Stimulated activated CD4-positive, alpha-beta T cell treated with anti-CD3 and anti-CD28 coated beads, Interleukin-4, amount 100 ng/mL, for 24 hours (primary cell): ENCODE results near the gene NKTR.

Source experiments
- DNase-seq: peaks from one replicate; pipeline ENCODE4 v3.0.0-alpha.2; 2020

The NKTR gene

DNA sequence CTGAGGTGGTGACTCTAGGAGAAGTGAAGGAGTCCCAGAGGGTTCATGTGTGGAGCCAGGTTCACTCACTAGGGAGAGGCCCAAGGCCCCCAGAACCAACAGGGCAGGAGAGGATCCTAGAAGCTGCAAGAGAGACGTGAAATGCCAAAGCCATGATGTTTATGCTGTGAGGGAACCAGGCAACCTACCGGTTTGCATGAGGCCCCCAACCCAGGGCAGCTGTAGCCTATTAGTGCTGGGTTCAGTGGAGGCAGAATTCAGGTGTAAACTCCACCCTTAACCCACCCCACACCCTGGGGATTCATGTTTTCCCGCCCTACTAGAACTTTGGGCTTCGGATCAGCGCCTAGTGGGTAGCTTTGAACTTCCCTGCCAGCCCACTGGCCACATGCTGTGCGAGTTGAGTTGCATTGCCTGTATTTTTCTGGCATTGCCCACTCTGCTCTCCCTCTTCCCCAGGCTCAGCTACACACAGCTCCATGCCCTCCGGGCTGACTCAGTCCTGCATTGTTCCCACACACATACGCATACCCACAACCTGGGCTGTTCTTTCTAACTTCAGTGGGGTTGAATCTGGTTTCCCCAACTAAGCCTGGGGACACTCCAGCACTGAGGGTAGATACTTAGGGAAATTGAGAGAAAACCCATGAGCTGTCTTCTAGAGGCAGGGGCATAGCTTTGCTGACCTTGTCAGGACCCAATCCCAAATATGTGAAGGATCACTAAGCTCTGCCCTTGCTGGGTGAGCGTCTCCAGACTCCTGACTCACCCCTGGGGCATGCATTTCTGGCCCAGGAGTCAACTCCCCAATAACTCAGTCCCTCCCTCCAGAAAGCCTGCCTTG is 51.0 kb downstream of the NKTR start:
- DNase-seq: no peak

DNA sequence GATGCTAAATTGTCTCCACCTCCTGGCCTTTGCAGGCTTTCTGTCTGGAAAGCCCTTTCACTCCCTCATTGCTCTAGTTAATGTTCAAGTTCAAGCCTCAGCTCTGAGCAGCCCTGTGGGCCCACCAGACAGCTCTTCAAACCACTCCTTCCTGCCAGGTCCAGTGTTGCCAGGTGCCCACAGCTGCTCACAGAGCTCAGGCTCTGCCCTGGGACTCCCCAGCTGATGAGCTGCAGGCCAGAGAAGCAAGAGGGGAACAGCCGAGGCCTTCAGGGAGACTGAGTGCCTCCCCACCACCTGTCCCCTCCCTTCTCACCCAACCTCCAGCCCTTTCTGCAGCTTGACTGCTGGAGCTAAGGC is 51.7 kb downstream of the NKTR start:
- no peak for DNase-seq

DNA sequence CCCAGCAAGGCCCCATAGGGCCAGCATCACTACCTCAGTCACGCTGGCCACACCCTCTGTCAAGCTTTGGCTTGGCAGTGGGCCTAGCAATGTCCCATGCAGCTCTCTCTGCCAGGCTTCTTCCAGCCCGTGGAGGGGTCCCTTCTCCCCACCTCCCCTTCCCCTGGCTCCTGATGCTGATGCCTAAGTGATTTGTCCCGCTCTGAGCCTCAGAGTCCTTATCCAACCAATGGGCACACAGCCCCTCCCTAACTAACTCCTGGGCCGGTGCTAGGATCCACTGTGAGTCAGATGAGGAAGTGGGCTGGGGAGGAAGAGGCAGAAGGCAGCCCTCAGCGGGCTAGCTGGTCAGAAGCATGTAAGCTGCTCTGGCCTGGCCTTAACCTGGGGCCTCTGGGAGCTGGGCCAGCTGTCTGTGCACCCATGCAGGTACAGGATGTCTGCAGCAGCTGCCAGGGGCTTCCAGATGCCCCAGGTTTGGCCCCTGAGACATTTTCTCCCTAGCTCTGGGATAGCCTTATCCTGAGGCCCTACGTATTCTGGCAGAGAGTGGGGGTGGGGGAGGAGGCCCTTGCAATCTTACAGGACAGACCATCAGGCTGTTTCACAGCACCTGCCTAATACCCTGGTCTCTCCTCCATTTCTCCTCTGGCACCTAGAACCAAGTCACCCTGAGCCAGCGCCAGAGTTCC is 52.3 kb downstream of the NKTR start:
- no peak for DNase-seq

DNA sequence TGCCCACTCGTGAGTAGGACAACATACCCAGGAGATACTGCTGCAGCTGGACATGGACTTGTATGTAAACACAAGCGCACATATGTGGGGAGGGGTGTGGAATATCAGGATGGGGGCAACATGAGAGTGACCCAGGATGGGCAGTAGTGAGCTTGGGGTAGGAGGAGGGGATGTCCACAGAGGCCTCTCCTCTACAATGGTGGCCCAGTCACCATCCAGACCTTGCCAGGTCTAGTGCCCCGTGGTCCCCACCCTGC is 52.7 kb downstream of the NKTR start:
- no peak for DNase-seq

DNA sequence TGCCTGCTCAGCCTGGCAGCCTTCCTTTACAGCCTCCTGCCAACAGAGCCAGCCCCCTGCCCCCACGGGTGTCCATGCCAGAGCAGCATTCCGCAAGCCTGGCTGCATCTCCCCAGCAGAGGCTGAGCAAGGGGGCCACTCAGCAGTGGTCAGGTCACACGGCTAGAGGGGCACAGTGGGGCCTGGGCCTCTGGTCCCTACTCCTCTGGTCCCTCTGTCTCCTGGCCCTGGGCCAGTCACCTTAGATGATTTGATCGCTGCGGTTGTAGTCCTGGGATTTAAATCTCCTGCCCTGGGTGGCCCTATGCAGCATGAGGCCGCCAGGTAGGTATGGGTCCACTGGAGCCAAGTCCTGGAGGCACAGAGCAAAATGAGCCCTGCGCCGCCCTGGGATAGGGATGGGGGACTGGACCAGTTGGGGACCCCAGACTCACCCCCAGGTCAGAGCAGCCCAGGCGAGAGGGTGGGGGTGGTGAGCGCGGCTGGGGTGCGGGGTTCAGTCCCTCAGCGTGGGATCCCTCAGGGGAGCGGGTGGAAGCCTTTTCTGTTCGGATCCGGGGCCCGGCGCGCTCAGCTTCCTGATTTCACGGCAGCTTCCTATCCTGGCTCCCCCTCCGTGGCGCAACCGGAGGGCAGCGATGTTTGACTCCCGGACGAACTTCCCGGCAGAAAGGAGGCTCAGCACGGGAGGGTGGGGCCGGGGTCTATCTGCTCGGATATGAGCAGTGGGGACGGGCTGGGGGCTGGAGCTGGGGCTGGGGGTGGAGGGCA is 53.3 kb downstream of the NKTR start, which contains the start of gene ZBTB47:
Gene ZBTB47 (plus strand): TSS at position 138 of the 771 bp plus-strand sequence. CDS start 4,659 bp downstream, outside the sequence.
- DNase-seq: no peak

DNA sequence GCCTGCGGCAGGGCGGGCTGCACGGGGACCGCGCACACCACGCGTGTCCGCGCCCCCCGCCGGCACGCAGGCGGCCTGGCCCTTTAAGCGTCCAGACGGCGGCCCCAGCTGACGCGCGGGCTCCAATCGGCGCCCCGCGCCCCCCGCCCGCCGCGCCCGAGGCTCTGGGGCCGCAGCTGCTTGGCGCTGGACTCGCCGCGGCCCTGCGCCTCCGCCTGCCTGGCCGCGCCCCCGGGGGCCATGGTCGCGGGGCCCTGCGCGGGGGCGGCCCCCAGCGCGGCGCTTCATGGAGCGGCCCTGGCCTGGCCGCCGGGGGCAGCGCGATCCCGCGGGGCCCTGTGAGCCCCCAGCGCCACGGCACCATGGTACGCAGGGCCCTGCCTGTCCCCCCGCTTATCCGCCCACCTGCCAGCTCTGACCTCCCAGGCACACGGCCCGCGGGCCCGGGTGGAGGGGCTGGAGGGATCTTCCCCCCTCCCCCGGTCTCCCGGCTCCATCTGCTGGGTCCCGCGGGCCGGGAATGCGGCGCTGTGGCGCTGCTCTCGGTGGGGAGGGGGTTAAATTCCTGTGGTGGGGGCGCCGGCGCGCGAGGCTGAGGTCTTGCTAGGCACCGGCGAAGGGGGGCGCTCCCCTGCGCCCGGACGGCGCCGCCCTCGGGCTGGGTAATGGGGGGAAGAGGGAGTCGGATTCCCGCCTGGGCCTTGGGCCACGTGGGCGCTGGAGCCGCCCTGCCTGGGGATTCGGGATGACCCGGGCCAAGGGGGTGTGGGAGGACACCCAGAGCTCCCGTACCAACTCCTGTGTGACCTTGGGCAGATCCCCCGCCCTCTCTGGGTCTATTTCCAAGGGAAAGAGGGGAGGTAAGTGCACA is 54.1 kb downstream of the NKTR start:
- DNase-seq: no peak

DNA sequence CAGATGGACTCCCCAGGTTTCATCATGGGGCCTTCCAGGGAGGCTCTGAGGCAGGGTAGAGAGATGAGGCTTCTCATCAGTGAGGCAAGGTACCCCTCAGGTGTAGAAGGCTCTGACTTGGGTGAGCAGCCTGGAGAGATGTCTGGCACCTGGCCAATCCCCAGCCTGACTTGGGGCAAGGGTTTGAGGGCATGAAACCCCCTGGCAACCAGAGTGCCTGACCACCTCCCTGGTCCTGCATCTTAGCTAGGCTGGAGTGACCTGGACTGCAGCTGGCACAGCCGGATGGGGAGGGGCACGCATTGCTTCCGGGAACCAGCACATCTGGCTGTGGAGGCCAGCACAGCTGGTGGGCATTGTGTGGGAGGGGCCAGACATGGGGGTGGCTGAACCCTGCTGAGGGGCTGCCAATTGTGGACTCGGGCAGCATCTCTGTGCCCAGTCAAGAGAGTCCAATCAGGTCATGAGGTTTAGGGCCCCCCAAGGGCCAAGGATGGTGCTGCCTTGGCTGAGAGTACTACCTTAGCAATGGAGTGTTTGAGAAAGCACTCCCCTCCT is 54.9 kb downstream of the NKTR start:
- DNase-seq: no peak

DNA sequence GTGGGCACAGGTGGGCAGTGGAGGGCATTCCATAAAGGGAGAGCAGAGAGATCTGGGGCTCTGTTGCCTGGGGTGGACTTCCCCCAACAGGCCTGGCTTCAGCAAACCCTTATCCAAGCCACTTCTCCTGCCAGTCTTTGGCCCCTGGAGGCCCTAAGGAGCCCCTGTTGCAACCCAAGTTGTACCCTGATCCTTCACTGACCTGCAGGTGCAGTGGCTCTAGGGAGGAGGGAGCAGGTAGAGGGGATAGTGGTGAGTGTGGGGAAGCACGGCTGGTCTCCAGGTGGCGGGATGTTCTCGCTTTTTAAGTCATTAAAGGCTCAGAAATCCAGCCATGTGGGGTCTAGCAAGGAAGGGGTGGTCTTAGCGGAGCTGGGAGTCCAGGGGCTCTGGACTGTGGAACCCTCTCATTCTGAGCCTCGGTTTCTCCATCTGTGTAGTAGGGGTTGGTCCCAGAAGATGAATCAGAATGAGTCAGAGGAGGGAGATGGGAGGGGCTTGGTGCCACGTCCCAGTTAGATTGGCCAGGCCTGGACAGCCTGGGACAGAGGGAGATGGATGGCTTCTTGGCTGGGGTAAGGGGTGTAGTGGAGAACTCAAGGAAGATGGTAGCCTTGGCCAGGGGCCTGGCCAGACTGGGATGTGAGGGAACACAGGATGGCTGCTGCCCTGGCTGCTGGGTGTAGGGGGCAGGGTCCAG is 55.6 kb downstream of the NKTR start:
- DNase-seq: no peak

DNA sequence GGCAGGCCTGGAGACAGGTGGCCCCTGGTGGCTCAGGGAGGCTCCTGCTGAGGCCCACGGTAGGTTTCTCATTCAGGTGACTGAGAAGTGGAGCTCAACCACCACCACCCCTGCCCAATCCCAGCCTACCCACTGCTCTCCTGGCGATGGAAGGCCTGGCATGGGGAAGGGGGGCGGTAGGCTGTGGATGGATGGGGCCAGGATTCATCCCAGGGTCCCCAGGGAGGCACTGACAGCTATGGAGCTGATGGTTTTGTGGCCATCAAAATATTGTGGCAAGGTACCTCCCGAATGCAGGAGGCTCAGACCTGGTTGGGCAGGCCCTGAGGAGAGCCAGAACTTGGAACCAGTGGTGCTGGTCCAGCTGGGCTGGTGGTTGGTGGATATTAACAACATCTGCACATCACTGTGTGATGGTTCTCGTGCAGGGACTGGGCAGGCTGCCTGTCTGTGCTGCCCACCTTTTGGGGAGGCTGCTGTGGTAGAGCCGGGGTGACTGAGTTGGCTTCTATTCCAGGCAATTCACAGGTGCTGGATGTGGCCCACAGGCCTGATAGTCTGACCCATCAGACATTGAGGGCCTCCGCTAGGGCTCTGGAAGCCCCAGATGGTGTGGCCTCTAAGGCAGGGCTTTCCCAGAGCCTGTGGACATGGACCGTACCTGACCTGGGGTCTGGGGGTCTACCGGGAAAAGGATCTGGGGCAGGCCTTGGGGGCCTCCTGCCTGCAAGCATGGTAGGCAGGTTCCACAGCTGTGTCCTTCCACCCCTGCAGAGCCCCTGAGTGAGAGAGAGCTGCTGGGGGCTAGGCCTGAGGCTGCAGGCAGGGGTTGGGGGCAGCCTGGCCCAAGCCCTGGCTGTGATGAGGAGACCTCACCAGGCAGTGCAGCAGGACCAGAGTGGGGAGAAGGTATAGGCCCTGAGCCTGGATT is 56.5 kb downstream of the NKTR start:
- no peak for DNase-seq

DNA sequence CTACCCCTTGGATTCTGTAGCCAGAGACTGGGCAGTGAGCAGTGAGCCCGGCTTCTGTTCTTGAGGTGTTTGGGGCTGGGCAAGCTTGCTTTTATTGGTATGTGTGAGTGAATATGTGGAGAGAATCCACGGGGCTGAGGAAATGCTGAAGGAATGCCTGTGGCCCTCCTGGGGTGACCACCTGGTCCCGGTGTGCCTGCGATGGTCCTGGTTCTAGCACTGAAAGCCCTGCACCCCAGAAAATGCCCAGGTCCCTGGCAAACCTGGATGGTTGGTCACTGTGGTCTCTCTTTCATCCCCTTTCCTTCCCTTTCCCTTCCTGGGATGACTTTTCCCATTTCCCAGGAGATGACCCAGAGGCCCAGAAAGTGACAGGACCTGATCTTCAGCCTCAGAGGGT is 57.2 kb downstream of the NKTR start:
- no peak for DNase-seq

DNA sequence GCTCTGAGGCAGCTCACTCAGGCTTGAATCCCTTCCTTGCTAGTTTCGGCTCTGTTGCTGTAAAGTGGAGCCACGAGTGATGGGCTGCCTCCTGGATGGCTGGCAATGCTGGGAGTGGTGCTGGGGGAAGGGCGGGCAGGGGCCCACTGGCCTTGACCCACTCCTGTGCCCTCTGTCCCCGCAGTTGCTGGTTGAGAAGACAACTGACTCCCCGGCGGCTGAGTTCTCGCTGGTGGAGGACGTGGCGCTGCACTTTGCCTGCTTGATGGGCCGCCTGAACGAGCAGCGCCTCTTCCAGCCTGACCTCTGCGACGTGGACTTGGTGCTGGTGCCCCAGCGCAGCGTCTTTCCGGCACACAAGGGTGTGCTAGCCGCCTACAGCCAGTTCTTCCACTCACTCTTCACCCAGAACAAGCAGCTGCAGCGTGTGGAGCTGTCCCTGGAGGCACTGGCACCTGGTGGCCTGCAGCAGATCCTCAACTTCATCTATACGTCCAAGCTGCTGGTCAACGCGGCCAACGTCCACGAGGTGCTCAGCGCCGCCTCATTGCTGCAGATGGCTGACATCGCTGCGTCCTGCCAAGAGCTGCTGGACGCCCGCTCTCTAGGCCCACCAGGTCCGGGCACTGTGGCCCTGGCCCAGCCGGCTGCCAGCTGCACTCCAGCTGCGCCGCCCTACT is 57.7 kb downstream of the NKTR start:
- no peak for DNase-seq

DNA sequence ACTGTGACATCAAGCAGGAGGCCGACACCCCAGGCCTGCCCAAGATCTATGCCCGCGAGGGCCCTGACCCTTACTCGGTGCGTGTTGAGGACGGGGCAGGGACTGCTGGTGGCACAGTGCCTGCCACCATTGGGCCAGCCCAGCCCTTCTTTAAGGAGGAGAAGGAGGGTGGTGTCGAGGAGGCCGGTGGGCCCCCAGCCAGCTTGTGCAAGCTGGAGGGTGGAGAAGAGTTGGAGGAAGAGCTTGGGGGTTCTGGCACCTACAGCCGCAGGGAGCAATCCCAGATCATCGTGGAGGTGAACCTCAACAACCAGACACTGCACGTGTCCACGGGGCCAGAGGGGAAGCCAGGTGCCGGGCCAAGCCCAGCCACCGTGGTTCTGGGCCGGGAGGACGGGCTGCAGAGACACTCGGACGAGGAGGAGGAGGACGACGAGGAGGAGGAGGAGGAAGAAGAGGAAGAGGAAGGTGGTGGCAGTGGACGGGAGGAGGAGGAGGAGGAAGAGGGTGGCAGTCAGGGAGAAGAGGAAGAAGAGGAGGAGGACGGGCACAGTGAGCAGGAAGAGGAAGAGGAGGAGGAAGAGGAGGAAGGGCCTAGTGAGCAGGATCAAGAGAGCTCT is 58.4 kb downstream of the NKTR start:
- DNase-seq: no peak

DNA sequence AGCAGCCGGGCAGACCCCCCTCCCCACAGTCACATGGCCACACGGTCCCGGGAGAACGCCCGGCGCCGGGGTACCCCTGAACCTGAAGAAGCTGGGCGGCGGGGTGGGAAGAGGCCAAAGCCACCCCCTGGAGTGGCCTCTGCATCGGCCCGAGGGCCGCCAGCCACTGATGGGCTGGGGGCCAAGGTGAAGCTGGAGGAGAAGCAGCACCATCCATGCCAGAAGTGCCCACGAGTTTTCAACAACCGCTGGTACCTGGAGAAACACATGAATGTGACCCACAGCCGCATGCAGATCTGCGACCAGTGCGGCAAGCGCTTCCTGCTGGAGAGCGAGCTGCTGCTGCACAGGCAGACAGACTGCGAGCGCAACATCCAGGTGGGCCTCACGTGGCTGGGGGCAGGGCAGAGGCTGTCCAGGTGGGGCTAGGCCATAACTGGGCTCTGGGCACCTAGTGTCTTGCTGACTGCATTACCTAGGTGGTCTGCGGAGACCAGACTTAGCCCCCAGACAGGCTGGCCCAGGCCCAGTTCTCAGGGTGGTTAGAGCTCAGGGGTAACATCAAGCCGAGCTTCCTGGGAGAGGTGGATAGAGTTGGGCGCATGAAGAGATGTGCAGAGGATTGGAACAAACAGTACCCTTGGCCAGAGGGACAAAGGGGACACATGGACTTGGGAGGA is 59.1 kb downstream of the NKTR start:
- no peak for DNase-seq

DNA sequence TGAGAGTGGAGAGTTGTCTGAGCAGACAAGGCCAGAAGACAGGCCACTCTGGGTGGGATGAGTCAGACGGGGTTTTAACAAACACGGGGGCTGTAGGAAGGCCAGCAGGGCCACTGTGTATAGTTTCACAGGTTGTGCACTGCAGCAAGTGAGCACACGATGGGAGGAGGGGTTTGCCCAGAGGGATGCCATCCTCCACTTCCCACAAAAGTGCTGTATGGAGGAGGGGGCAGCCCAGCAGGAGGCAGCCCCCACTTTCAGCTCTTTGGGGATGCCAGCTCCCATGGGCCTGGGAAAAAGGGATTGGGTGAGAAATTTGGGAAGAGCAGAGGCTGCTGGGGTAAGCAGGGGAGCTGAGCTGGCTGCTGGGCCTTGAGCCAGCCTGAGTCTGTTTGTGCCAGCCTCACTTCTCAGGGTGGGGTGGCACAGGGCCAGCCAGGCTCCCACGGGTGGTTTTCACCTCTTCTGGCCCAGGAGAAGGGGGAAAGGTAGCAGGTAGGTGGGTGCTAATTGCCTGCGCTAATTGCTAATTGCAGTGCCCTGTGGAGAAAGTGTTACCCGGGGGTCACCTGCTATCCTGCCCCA is 59.7 kb downstream of the NKTR start:
- no peak for DNase-seq

DNA sequence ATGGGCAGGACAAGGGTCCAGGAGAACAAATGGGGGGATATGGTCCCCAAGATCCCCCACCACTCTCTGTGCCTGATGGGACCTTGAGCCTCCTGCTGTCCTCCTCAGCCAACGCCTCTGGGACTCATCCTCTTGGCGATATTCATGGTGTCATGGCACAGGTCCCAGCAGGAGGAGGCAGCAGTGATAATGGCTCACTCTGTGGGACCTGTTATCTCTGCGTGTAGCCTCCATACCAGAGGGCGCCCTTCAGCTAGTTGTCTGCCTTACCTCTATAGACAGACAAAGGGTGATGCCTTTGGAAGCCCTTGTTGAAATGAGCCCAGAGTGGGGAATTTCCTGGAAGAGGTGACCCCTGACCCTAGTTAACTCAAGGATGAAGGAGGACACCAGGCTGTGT is 60.4 kb downstream of the NKTR start:
- DNase-seq: no peak

DNA sequence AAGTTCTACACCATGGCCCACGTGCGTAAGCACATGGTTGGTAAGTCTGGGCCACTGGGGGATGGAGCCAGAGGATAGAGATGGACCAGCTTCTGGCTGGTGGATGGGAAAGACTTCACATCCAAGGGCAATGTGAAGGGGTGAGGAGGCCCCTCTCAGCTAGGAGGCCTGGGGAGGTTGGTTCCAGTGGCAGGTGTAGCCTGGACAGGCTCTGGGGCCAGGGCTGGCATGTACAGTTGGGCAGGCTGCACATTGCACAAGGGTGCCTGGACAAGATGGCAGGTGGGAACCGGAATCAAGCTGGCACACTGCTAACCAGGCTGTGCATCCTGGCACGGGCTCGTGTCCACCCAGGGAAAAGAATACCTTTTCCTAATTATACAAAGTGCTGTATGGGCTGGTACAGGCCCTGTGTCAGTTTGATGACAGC is 61.1 kb downstream of the NKTR start:
- no peak for DNase-seq

DNA sequence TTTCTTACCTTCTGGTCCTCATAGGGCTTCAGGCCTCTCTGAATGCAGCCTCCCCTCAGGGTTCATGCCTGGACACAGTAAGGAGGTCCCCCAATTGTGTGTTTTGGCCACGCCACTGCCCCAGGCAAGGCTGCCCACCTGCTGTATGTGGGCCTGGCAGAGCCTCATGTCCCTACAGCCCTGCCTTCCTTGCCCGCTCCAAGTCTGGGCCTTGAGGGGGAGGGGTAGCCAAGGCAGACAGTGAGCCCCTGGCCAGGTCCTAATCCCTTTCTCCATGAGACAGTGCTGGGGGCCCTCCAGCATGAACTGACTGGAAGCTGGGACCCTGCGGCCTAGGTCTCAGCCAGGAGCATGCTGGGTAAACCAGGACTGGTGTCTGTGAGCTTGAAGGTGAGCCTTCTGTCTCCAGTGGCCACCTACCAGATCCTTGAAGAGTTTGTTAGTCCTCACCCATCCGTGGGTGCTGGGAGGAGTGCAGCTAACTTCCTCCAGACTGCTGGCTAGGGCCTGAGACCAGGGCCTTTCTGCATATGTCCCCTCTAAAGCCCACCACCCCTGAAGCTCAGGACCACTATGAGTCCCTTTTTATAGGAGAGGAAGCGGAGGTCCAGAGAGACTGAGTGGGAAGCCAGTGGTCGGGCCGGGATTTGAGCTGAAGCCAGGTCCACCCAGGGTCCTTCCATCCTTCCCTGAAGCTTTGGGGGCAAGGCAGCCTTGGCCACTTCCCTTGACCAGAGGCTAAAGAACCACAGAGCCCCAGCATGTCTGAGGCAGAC is 61.7 kb downstream of the NKTR start:
- DNase-seq: no peak
